Stimulated activated CD4-positive, alpha-beta T cell treated with anti-CD3 and anti-CD28 coated beads, Interleukin-4, amount 100 ng/mL, for 1 hour (primary cell): Measurements from ENCODE around the gene CD40.
"Not testable (repeated sequence)": the region's sequence is repeated elsewhere in the genome, so short reads cannot be mapped to it uniquely, and the experiment has no call there.

Source experiments
- DNase-seq: peaks from one replicate; pipeline ENCODE4 v3.0.0-alpha.2; 2020

The CD40 gene

DNA sequence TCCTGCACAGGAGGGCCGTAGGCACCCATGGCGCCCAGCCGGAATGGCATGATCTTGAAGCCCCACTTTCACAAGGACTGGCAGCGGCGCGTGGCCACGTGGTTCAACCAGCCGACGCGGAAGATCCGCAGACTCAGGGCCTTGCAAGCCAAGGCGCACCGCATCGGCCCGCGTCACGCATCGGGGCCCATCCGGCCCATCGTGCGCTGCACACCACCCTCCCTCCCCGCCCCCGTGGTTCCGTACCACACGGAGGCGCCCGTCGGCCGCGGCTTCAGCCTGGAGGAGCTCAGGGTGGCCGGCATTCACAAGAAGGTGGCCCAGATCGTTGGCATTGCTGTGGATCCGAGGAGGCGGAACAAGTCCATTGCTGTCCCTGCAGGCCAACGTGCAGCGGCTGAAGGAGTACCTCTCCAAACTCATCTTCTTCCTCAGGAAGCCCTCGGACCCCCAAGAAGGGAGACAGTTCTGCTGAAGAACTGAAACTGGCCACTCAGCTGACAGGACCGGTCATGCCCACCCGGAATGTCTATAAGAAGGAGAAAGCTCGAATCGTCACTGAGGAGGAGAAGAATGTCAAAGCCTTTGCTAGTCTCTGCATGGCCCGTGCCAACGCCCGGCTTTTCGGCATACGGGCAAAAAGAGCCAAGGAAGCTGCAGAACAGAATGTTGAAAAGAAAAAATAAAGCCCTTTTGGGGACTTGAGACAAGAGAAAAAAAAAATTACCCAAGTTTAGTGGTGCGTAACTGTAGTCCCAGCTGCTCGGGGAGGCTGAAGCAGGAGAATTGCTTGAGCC lies 18.4 kb upstream of the CD40 start:
- no peak for DNase-seq

DNA sequence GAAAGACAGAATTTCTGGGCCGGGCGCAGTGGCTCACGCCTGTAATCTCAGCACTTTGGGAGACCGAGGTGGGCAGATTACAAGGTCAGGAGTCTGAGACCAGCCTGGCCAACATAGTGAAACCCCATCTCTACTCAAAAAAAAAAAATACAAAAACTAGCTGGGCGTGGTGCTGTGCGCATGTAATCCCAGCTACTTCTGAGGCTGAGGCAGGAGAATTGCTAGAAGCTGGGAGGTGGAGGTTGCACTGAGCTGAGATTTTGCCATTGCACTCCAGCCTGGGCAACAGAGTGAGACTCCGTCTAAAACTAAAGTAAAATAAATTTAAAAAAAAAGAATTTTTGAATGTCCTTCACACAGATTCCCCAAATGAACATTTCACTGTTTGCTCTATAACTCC lies 17.7 kb upstream of the CD40 start:
- DNase-seq, result not testable (repeated sequence)

DNA sequence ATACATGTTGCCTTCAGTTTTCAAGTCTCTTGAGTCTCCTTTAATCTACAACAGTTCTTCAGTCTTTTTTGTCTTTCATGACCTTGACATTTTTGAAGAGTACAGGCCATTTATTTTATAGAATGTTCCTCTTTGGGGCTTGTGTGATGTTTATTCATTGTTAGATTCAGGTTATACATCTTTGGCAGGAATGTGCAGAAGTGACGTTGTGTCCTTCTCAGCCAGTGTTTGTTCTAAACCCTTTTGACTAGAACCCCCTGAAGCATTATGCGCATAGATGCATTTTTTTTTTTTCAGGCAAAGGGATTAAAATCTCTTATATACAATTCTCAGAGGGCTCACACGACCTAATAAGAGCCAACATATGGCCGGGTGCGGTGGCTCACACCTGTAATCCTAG lies 17.1 kb upstream of the CD40 start:
- no peak for DNase-seq

DNA sequence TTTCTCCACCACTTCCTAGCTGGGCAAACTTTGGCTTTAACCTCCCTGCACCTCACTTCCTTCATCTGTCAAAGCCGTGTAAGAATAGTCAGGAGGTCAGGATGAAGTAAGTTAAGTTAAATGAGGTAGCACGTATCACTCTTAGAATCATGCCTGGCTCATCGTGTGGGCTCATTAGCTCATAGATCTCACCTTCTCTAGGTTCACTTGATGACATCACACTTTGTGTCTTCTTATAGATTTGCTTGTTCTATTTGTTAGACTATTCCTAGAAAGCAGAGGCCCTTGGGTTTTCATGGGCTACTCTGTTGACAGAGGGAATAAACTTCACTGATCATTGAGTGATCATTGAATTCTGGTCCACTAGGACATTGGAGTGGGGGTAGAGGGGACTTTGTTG lies 16.2 kb upstream of the CD40 start:
- DNase-seq, result no peak

DNA sequence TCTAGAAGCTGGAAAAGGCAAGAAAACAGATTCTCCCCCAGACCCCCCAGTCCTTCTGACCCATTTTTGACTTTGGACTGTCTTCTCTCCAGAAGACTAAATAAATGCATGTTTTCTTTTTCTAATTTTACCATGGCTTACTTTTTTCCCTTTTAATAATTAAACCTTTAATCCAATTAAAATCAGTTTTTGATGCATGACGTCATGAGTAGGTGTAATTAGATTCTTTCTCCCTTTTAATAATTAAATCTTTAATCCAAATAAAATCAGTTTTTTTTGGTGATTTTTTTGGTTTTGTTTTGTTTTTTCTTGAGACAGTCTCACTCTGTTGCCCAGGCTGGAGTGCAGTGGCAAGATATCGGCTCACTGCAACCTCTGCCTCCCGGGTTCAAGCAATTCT lies 15.2 kb upstream of the CD40 start:
- no peak for DNase-seq

DNA sequence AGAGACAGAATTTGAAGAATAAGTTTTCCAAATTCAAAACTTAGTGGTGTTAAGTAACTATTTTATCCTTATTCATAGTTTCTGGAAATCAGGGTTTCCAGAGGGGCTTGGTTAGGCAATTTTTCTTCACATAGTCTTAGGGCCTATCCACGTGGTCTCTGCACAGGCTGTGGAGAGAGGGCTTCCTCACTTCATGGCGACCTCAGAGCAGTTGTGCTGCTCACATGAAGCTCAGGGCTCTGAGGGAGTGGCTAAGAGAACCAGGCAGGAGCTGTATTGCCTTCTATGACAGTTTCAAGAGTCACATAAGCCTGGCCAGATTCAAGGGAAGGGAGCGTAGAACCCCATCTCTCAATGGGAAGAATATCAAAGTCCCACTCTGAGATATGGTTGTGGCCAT lies 13.9 kb upstream of the CD40 start:
- DNase-seq, result no peak

DNA sequence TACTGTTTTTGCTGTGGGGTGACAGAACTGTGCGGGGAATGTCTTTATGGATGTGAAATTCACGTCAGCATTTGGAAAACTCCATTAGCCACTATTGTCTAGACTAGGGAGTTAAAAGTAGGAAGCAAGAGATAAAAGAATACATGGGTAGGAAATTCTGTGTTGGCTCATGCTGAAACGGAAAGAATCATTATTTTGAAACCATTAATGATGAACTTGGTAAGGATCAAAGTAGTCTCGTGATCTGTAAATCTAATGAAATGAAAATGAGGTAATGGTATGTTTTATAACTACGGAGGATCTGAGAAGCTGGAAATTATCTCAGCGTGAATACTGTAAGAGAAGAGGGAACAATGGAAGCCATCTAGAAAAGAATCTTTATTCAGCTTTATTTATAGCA lies 11.1 kb upstream of the CD40 start:
- no peak for DNase-seq

DNA sequence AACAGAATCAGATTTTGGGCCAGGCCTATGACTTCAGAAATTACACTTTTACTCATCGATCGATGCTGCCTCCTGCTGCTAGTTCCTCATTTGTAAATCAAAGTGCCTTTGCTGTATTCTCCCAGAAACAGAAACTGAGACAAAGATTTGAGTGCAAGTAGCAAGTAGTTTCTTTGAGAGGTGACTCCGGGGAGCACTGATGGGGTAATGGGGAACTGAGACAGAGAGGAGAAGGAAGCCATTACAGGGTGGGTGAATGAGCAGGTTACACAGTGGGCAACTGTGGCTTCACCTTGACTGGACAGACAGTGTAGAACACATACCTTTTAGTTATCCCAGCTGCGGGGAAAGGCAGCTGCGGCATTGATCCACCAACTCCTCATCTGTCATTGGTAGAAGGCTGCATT lies 9.7 kb upstream of the CD40 start:
- no peak for DNase-seq

DNA sequence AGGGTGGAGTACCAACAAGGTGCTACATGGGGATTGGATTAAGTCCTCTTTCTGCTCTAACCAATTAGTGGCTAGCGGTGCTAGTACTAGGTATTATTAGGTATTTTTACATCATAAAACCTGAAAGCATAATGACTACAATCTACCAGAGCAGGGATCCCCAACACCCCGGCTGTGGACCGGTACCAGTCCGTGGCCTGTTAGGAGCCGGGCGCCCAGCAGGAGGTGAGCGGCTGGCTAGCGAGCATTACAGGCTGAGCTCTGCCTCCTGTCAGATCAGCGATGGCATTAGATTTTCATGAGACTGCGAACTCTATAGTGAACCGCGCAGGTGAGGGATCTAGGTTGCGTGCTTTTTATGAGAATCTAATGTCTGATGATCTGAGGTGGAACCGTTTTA lies 9.1 kb upstream of the CD40 start:
- DNase-seq, result no peak

DNA sequence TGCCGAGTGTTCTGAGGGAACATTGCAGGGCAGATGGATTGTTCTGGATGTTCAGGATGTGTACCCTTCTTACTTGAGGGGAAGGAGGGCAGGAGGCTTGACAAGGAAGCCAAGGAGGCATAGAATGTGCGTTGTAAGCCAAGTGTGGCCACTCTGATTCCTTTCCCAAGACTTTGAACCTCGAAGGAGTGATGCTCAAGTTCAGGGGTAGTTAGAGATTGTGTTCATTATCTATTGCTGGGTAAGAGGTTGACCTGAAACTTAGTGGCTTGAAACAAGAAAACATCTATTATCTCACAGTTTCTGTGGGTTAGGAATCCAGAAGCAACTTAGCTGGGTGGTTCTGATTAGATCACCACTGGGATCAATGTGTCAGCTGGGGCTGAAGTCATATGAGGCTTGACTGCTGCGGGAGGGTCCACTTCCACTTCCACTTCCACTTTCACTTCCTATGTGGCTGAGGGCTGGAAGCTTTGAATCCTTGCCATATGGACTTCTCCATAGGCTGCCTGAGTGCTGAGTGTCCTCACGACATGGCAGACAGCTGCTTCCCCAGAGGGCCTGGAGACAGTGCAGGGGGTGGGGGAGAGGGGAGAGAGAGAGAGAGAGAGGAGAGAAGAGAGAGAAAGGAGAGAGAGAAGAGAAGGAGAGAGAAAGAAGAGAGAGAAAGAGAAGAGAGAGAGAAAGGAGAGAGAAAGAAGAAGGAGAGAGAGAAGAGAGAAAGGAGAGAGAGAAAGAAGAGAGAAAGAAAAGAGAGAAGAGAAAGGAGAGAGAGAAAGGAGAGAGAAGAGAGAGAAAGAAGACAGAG lies 6.9 kb upstream of the CD40 start:
- DNase-seq, result no peak

DNA sequence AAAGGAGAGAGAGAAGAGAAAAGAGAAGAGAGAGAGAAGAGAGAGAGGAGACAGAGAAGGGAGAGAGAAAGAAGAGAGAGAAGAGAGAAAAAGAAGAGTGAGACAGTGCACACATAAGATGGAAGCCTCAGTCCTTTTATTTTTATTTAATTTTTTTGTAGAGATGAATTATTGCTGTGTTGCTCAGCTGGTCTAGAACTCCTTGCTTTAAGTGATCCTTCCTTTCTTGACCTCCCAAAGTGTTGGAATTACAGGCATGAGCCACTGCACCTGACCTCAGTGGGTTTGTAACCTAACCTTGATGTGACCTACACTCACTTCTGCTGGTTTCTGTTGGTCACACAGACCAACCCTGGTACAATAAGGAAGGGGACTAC lies 6.3 kb upstream of the CD40 start:
- no peak for DNase-seq

DNA sequence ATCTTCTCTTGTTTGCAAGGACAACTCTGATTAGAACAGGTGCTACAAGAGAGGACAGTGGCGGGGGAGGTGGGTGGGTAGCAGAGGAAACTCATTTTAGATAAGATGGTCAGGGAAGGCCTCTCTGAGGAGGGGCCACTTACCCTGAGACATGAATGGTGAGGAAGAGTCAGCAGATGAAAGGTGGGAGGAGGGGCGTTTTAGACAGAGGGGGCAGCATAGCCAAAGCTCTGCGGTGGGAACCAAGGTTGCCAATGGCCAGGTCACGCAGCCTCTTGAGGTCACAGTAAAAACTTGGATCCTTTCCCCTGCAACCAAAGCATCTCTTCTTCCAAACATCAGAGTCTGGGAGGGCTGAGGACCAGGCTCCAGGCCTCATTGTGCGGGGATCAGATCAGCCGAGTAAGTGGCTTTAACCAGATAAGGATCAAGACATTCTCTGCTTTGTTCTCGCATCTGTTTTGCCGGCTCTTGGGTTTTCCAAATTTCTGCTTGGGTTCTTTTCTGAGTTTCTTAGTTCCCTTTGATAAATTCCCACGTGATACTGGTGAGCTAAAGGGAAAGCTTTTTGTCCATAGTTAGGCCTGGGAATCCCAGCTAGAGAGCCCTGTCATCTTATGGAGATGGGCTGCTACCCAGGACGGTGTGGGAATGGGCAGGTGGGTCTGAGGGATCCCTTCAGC lies 5.5 kb upstream of the CD40 start:
- no peak for DNase-seq

DNA sequence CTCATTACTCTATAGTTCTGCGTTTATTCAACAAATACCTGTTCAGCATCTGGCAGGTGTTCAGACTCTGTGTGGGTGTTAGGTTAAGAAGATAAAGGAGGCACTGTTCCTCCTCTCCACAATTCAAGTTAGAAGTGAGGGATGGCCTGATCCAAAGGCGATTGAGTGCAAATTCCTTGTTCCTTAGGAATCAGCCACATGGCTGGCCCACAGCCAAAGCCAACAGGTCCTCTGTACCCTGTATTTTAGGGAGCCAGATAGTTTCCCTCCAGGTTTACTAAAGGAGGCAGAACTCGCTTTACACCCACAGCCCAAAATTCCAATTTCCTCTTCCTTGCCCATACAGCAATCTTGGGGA lies 5.0 kb upstream of the CD40 start:
- DNase-seq, result no peak

DNA sequence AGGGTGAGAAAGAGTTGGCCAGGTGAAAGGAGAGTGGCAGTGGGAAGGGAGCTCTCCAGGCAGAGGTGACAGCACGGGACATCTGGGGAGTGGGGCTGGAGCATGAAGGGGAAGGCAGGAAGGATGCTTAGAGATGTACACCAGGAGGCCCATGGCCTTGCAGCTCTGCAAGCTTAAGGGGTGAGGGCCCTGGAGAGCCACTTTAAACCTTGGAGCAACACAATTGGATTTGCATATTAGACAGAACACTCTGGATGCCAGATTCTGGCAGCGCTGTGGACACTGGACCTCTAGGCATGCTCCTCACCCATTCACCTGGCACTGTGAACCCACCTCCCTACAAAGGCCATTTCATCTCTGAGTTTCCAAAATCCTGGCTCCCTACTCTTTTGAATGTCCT lies 3.7 kb upstream of the CD40 start:
- DNase-seq, result no peak

DNA sequence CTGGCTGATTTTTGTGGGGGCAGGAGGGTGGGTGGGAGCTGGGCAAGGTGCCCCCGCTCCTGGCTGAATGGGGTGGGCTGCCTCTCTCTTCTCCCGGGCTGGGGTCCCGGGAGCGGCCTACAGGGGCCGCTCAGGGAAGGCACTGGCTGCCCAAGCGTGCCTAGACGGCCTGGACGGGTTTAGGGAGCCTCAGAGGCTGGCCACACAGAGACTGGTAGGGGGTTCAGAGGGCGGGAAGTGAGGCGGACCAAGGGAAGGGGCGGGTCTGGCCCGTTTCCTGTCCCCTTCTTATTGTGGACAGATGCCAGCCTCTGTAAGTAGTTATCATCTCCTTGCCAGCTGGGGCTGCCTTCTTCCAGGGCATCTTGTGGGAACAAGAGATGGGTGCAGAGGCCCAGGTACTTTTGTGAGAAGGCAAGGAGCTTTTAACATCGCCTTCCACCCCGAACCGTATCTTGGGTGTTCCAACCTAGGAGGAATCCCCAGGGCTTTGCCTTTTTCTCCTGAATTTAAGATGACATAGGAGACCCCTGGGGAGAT lies 437 bp downstream of the CD40 start:
- no peak for DNase-seq

DNA sequence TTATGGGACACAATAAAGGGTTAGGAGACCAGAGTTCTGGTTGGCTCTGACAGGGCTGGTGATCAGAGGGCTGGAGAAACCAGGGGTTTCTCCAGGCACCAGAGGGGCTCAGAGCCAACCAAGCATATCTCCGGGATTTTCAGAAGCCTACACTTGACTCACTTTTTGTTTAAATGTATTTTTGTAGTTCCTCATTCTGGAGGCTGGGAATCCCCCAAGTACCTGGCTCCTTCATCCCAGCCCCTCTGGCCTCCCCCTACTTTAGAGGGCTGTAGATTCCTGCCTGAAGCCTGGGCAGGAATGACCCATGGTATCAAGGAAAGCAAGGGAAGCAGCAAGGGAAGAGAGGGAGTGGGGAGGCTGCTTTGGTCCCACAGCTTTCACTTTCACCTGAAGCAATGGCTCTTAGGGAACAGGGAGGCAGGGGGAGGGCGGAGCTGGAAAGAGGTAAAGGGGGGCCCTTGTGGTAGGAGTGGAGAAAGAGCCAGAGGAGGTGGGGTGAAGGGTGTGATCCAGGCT lies 973 bp downstream of the CD40 start:
- DNase-seq, result no peak

DNA sequence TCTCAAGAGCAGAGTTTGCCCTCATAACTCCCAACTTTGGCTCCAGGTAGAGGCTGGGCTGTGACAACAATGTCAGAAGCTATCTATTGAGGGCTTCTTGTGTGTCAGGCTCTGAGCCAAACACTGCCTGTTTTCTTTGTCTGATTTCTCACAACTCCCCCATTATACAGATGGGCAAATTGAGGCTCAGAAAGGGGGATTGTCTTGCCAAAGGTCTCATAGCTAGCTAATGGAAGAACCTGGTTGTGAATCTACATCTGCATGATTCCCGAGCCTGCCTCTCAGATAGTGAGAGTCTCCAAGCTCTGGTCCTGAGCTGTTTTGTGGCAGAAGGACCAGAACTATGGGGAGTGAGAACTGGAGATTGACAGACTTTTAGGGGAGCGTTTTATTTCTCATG lies 1.4 kb downstream of the CD40 start:
- DNase-seq, result no peak

DNA sequence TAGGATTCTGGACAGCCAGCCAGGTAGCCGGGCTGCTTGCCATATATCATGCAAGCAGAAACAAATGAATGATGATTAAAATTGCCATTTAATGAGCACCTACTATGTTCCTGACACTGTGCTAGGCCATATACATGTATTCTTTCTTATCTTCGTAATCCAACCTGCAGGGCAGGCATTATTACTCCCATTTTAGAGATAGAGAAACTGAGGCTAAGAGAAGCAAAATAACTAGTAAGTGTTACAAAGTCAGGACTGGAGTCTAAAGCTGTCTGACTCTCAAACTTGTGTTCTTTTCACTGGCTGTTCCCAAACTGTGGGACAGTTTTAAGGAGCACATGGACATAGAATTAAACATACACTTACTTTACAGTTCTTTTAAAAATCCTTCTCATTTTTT lies 2.0 kb downstream of the CD40 start:
- DNase-seq, result no peak

DNA sequence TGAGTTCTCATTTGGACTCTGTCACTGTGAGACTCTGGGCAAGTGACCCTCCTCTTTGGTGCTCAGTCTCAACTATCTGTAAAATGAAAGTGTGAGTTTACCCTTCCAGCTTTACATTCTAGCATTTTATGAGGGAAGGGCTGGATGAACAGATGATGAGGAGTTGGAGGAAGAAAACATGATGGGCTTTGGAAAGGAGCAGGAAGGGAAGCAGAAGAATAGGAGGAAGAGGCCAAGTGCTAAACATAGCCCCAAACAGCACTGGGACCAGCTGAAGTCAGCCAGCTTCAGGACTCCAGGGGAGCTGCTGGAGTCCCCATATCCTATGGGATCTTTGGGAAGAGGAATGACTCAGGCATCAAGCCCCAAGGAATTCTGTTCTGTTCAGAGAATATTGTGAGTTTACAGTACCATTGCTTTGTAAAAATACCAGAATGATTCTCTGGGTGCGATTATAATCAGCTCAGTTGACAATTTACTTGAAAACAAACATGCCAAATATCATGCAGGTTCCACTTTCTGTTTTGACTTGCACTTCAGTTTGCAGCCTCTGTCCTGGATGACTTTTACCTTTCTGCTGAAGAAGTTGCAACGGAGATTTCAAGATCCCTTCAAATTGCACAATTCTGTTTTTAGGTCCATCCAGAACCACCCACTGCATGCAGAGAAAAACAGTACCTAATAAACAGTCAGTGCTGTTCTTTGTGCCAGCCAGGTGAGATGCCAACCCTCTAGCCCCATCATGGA lies 3.2 kb downstream of the CD40 start:
- no peak for DNase-seq

DNA sequence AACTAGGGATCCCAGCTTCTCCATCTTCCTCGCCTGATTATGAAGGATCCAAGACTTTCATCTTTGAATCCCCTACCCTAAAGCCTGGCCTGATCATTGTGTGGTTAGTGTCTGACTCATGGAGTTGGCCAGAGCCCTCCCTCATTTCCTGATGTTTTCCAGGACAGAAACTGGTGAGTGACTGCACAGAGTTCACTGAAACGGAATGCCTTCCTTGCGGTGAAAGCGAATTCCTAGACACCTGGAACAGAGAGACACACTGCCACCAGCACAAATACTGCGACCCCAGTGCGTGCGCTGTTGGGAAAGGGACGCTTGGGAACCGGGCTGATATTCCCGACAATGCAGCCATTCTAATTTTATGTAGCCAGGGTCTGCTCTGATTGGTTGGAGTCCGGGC lies 4.0 kb downstream of the CD40 start:
- DNase-seq, result no peak

DNA sequence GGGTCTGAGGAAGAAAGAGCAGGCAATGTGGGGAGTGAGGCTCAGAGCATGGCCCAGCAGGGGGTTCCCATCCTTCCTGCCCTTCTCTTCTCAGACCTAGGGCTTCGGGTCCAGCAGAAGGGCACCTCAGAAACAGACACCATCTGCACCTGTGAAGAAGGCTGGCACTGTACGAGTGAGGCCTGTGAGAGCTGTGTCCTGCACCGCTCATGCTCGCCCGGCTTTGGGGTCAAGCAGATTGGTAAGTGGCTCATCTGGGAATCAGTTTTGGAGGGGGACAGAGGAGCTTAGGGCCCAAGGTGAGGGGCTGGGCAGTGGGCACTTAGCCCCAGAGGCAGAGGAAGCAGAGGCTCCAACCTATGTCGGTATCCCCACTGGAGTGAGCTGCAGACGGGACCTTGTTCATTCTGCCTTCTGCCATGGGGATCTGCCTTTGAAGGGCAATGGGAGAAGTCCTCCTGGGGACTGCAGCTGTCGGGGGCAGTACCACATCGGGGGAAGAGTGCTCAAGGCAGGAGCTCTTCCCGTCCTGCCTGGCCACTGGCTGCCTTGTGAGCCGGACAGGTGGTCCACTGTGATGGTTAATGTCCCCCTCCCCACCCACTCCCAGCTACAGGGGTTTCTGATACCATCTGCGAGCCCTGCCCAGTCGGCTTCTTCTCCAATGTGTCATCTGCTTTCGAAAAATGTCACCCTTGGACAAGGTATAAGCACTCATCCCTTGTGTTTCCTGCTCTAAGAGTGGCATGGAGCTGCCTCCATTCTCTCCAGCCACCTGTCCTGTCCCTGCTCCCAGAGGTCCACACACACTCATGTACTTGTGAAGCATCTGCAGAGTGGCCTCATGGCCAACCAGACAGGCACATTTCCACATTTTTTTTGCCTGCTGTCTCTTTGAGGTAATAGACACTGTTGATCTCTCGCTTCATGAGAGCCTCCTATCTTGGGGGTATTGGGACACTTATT lies 4.7 kb downstream of the CD40 start:
- no peak for DNase-seq
